Bone marrow (tissue), 2 donors: ENCODE measurements around the gene SVEP1.

Source experiments
- DNase-seq, 2 donors: peaks; one replicate each; lab custom pipeline; 2025; lab: John Stamatoyannopoulos, UW

Gene SVEP1

GRCh38 chr9:110317911-110318310, 261.6 kb downstream of the SVEP1 start:
- no peak for DNase-seq

- DNase-seq: peak in 1 of 2 donors; percentile 27
Measured at GRCh38 chr9:110316261-110317075, 263.1 kb downstream of the SVEP1 start.
